Measurements from ENCODE around the gene MGMT. TPM values are rescaled to one million over a fixed set of nuclear protein-coding genes. Genes with fewer than 3 reads are reported as not detected.

Gene MGMT
- polyA plus RNA-seq, 1 of the 3 experiments (the other 2 are of a cell fraction): 10.8 TPM

- CTCF ChIA-PET: interaction anchor here (1.3 kb wide), 1 partner anchor 17 kb away, joined by 4 read pairs; no protein-coding TSS in a partner anchor
Observed at GRCh38 chr10:129626796-129627435, 159.9 kb downstream of the MGMT start.

More at GRCh38 chr10:129626796-129627435, 159.9 kb downstream of the MGMT start:
- H3K4me1 ChIP-seq (ENCODE audit: control insufficient read depth in 1 of 2, insufficient read depth in 2 of 2, low read depth in 1 of 2, low read length in 1 of 2): peaks cover 0 to 8% of the 10 kb centered on the region in 2 experiments; a peak in 2 of 4 replicates
- H3K4me2 ChIP-seq: no peak overlapping the region
- H3K9me3 ChIP-seq: no peaks in the 10 kb centered on the region
- H2AFZ ChIP-seq (ENCODE audit: low read depth): no peak overlapping the region
- no peaks in the 10 kb centered on the region for H3K9me2 ChIP-seq
- no peak overlapping the region for H3K9ac ChIP-seq
- POLR2A ChIA-PET: no interaction called here
- H3K4me3 ChIP-seq (ENCODE audit: low read depth in 2 of 2, low read length in 1 of 2): no peak overlapping the region
- H3K27me3 ChIP-seq (ENCODE audit: insufficient read depth): no peaks in the 10 kb centered on the region
- no peaks in the 10 kb centered on the region for H3F3A ChIP-seq (replicated peaks; ENCODE audit: insufficient read depth)
- H3K79me2 ChIP-seq (ENCODE audit: insufficient read depth): no peaks in the 10 kb centered on the region
- 69% methylated on average over 12 of the region's 12 CpGs for whole genome bisulfite sequencing (ENCODE audit: low lambda C conversion rate)
- no peak overlapping the region for H3K27ac ChIP-seq (ENCODE audit: low read depth in 2 of 2, low read length in 1 of 2)
- DNase-seq: no peak
- TF ChIP-seq CHD2 (IDR thresholded peaks at IDR 0.05; ENCODE audit: low read length, partially characterized antibody) (no peak), GABPA (IDR thresholded peaks at IDR 0.05; ENCODE audit: low read depth) (no peak), SIN3A (IDR thresholded peaks at IDR 0.05; ENCODE audit: borderline replicate concordance, low read depth, low read length) (no peak), NRF1 (IDR thresholded peaks at IDR 0.05; ENCODE audit: low read depth, low read length) (no peak), RAD21 (IDR thresholded peaks at IDR 0.05; ENCODE audit: low read length) (no peak), GATA2 (CRISPR knock-in tag; IDR thresholded peaks at IDR 0.05) (no peak), POLR2AphosphoS5 (IDR thresholded peaks at IDR 0.05; ENCODE audit: low read depth, low read length) (no peak), FOXJ3 (CRISPR knock-in tag; IDR thresholded peaks at IDR 0.05) (no peak), ZBTB33 (IDR thresholded peaks at IDR 0.05; ENCODE audit: borderline replicate concordance, low read depth) (no peak), JUND (IDR thresholded peaks at IDR 0.05) (no peak), CTCF (IDR thresholded peaks at IDR 0.05) (no peak), EZH2phosphoT487 (IDR thresholded peaks at IDR 0.05; ENCODE audit: borderline replicate concordance, low read depth) (no peak), TAF1 (IDR thresholded peaks at IDR 0.05; ENCODE audit: borderline replicate concordance, low read depth, low read length) (no peak), EP300 (IDR thresholded peaks at IDR 0.05; ENCODE audit: borderline replicate concordance in 1 of 2, low read depth in 1 of 2, low read length in 1 of 2) (no peak), TCF12 (IDR thresholded peaks at IDR 0.05) (no peak), NFIC (IDR thresholded peaks at IDR 0.05; ENCODE audit: borderline replicate concordance) (no peak)
- TF ChIP-seq, protein P1, sequence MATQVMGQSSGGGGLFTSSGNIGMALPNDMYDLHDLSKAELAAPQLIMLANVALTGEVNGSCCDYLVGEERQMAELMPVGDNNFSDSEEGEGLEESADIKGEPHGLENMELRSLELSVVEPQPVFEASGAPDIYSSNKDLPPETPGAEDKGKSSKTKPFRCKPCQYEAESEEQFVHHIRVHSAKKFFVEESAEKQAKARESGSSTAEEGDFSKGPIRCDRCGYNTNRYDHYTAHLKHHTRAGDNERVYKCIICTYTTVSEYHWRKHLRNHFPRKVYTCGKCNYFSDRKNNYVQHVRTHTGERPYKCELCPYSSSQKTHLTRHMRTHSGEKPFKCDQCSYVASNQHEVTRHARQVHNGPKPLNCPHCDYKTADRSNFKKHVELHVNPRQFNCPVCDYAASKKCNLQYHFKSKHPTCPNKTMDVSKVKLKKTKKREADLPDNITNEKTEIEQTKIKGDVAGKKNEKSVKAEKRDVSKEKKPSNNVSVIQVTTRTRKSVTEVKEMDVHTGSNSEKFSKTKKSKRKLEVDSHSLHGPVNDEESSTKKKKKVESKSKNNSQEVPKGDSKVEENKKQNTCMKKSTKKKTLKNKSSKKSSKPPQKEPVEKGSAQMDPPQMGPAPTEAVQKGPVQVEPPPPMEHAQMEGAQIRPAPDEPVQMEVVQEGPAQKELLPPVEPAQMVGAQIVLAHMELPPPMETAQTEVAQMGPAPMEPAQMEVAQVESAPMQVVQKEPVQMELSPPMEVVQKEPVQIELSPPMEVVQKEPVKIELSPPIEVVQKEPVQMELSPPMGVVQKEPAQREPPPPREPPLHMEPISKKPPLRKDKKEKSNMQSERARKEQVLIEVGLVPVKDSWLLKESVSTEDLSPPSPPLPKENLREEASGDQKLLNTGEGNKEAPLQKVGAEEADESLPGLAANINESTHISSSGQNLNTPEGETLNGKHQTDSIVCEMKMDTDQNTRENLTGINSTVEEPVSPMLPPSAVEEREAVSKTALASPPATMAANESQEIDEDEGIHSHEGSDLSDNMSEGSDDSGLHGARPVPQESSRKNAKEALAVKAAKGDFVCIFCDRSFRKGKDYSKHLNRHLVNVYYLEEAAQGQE (IDR thresholded peaks at IDR 0.05; ENCODE audit: low read depth, low read length): no peak
- TF ChIP-seq, protein P2, sequence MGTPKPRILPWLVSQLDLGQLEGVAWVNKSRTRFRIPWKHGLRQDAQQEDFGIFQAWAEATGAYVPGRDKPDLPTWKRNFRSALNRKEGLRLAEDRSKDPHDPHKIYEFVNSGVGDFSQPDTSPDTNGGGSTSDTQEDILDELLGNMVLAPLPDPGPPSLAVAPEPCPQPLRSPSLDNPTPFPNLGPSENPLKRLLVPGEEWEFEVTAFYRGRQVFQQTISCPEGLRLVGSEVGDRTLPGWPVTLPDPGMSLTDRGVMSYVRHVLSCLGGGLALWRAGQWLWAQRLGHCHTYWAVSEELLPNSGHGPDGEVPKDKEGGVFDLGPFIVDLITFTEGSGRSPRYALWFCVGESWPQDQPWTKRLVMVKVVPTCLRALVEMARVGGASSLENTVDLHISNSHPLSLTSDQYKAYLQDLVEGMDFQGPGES (IDR thresholded peaks at IDR 0.05; ENCODE audit: low read depth, low read length): no peak
- TF ChIP-seq, protein P3, sequence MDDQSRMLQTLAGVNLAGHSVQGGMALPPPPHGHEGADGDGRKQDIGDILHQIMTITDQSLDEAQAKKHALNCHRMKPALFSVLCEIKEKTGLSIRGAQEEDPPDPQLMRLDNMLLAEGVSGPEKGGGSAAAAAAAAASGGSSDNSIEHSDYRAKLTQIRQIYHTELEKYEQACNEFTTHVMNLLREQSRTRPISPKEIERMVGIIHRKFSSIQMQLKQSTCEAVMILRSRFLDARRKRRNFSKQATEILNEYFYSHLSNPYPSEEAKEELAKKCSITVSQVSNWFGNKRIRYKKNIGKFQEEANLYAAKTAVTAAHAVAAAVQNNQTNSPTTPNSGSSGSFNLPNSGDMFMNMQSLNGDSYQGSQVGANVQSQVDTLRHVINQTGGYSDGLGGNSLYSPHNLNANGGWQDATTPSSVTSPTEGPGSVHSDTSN (IDR thresholded peaks at IDR 0.05): no peak
- H3K36me3 ChIP-seq (replicated peaks in 1 of 2; ENCODE audit: control insufficient read depth in 1 of 2, insufficient read depth in 2 of 2, low read length in 1 of 2): no peaks in the 10 kb centered on the region
- H4K20me1 ChIP-seq (ENCODE audit: insufficient read depth): no peaks in the 10 kb centered on the region

Measured in SK-N-SH (cell line).